ENCODE measurements around the gene TMEM267.
"Not testable (repeated sequence)": the region's sequence is repeated elsewhere in the genome, so short reads cannot be mapped to it uniquely, and the experiment has no call there.

TMEM267 gene

GRCh38 chr5:43456556-43456955 lies 27.1 kb downstream of the TMEM267 start:
- DNase-seq (ENCODE audit: low read depth in 1 of 2, low spot score in 1 of 2), result no peak
- no peak overlapping the region for H3K4me3 ChIP-seq (replicated peaks; ENCODE audit: insufficient read depth, low read length)
- no peaks in the 10 kb centered on the region for H3K27me3 ChIP-seq (ENCODE audit: insufficient read depth, poor library complexity, severe bottlenecking)
- no peak overlapping the region for H3K27ac ChIP-seq (replicated peaks)
- TF ChIP-seq, protein P1, sequence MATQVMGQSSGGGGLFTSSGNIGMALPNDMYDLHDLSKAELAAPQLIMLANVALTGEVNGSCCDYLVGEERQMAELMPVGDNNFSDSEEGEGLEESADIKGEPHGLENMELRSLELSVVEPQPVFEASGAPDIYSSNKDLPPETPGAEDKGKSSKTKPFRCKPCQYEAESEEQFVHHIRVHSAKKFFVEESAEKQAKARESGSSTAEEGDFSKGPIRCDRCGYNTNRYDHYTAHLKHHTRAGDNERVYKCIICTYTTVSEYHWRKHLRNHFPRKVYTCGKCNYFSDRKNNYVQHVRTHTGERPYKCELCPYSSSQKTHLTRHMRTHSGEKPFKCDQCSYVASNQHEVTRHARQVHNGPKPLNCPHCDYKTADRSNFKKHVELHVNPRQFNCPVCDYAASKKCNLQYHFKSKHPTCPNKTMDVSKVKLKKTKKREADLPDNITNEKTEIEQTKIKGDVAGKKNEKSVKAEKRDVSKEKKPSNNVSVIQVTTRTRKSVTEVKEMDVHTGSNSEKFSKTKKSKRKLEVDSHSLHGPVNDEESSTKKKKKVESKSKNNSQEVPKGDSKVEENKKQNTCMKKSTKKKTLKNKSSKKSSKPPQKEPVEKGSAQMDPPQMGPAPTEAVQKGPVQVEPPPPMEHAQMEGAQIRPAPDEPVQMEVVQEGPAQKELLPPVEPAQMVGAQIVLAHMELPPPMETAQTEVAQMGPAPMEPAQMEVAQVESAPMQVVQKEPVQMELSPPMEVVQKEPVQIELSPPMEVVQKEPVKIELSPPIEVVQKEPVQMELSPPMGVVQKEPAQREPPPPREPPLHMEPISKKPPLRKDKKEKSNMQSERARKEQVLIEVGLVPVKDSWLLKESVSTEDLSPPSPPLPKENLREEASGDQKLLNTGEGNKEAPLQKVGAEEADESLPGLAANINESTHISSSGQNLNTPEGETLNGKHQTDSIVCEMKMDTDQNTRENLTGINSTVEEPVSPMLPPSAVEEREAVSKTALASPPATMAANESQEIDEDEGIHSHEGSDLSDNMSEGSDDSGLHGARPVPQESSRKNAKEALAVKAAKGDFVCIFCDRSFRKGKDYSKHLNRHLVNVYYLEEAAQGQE (IDR thresholded peaks at IDR 0.05; ENCODE audit: insufficient replicate concordance, low read depth), result no peak
- TF ChIP-seq SPI1 (IDR thresholded peaks at IDR 0.05; ENCODE audit: borderline replicate concordance, low read depth) (no peak), GABPA (IDR thresholded peaks at IDR 0.05; ENCODE audit: low read depth) (no peak), CTCF (IDR thresholded peaks at IDR 0.05; ENCODE audit: insufficient read depth, low read length) (no peak), POLR2AphosphoS5 (IDR thresholded peaks at IDR 0.05; ENCODE audit: low read depth) (no peak)

GRCh38 chr5:43441575-43441974 lies 42.1 kb downstream of the TMEM267 start:
- not testable (repeated sequence) for DNase-seq (ENCODE audit: low read depth in 1 of 2, low spot score in 1 of 2); H3K27ac ChIP-seq (replicated peaks); H3K4me3 ChIP-seq (replicated peaks; ENCODE audit: insufficient read depth, low read length); H3K27me3 ChIP-seq (ENCODE audit: insufficient read depth, poor library complexity, severe bottlenecking)

- Histone ChIP-seq H3K27me3 (ENCODE audit: insufficient read depth, poor library complexity, severe bottlenecking) (no peaks in the 10 kb centered on the region), H3K27ac (replicated peaks) (no peak overlapping the region), H3K4me3 (replicated peaks; ENCODE audit: insufficient read depth, low read length) (no peak overlapping the region)
- no peak for DNase-seq (ENCODE audit: low read depth in 1 of 2, low spot score in 1 of 2)
- TF ChIP-seq CTCF (IDR thresholded peaks at IDR 0.05; ENCODE audit: insufficient read depth, low read length) (no peak), SPI1 (IDR thresholded peaks at IDR 0.05; ENCODE audit: borderline replicate concordance, low read depth) (no peak), POLR2AphosphoS5 (IDR thresholded peaks at IDR 0.05; ENCODE audit: low read depth) (no peak), GABPA (IDR thresholded peaks at IDR 0.05; ENCODE audit: low read depth) (no peak)
- TF ChIP-seq, protein P1 (IDR thresholded peaks at IDR 0.05; ENCODE audit: insufficient replicate concordance, low read depth), result no peak
Measured at GRCh38 chr5:43437062-43437660, 46.5 kb downstream of the TMEM267 start.

DNA sequence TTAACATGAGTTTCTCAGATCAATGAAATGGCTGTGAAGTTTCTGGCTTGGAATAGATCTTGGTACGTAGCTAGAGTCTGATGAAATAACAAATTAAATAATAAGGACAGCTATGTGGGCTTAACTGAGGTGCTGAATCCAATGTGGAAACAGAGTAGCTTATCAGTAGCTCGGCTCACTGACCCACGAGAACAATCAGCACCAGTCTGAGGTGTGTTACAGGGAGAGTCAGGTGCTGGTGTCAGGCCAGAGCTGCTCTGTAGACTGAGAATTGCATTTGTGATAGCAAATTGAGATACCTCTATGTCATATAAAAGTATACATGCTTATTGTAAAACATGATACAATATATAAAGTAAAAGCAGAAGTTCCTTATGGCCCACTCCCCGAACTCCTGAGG lies 50.3 kb downstream of the TMEM267 start:
- no peak overlapping the region for H3K4me3 ChIP-seq (replicated peaks; ENCODE audit: insufficient read depth, low read length)
- no peak overlapping the region for H3K27ac ChIP-seq (replicated peaks)
- TF ChIP-seq POLR2AphosphoS5 (IDR thresholded peaks at IDR 0.05; ENCODE audit: low read depth), result no peak
- H3K27me3 ChIP-seq (ENCODE audit: insufficient read depth, poor library complexity, severe bottlenecking), result no peaks in the 10 kb centered on the region
- DNase-seq (ENCODE audit: low read depth in 1 of 2, low spot score in 1 of 2), result no peak
